ENCODE results near the gene PRXL2A.

DNA sequence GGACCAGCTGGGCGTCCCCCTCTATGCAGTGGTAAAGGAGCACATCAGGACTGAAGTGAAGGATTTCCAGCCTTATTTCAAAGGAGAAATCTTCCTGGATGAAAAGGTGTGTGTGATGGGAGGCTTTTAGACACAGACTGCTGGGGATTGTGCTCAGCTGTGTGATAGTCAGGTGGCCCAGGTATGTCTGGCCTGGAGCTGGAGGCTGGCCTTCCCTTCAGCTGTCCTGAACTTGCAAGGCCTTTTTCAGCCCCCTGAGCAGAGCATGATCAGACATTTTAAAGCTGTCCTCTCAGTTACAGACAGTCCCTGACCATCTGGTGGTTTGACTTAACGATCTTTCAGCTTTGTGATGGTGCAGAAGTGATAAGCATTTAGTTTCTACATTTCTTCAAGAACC, 17.6 kb downstream of the PRXL2A start:
- TF ChIP-seq SUPT20H (IDR thresholded peaks at IDR 0.05; ENCODE audit: borderline replicate concordance, control insufficient read depth, low read depth, low read length) (no peak), SUZ12 (IDR thresholded peaks at IDR 0.05; ENCODE audit: unreplicated experiment) (no peak)

All from GM12878 (cell line).